Measurements from ENCODE around the gene PRMT9. TPM values are rescaled to one million over a fixed set of nuclear protein-coding genes. Genes with fewer than 3 reads are reported as not detected.
A peak's percentile ranks its signal among the peaks of the same experiment; 100 is the strongest.

Gene PRMT9
- 10 to 100 TPM; 11.9 to 12.0 TPM for total RNA-seq

DNA sequence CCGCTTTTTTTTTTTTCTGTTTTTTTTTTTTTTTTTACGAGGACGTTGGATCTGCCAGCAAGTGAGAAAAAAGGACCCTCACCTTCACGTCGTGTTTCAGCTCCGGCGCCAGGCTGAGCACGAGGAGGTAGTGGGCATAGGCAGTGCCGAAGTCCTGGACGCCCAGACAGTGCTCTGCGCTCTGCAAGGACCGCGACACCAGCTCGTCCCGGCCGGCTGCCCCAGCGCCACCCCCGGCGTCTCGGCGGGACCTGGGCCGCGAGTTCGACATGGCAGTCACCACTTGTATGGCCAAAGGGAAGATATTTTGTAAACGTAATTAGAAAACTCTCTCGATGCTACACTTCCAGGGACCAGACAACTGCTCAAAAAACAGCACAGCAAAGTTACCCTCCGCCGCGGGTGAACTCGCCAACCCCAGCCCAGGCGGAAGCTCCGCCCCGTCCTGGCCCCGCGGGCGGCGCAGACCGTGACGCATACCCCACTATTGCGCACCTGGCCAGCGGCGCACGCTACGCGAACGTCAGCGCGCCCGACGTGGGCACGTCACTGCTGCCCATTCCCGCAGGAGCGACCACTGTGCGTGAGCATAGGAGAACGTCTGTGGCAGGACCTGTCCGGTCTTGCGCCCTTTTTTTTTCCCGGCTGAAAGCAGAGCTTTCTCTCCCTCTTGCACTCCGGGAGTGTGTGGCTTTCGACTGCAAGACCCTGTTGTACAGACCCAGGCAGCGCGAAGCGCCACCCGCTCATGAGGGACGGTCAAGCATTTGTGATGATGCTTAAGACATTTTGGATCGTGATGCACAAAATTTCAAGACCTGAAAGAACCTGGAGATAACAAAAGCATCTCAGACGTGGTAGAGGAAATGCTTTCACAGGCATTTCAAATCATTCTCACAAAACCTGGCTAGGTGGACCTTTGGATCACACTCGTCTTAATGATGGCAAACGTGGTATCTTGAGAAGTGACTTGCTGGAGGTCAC, at the start of gene PRMT9:
PRMT9 (minus strand) TSS at position 447 of the 984 bp plus-strand sequence; CDS start at position 271, 176 bp downstream.
- Mint-ChIP-seq H3K27me3 (peaks cover 5% of the 10 kb centered on the region), H3K9me3 (ENCODE audit: low read depth) (no peaks in the 10 kb centered on the region), H3K4me1 (peaks cover 40% of the 10 kb centered on the region), H3K36me3 (peaks cover 13% of the 10 kb centered on the region), H3K4me3 (peak within 1 kb of the TSS; percentile 92), H3K27ac (peak within 1 kb of the TSS; percentile 92)
- DNase-seq (peak; percentile 93), ATAC-seq (peak; percentile 99)
- CTCF ChIA-PET: interaction anchor here (1.2 to 3.7 kb wide), 10 partner anchors 9 to 259 kb away, joined by 3 to 28 read pairs (median 6); partner anchors contain the start of genes ARHGAP10 and TMEM184C

DNA sequence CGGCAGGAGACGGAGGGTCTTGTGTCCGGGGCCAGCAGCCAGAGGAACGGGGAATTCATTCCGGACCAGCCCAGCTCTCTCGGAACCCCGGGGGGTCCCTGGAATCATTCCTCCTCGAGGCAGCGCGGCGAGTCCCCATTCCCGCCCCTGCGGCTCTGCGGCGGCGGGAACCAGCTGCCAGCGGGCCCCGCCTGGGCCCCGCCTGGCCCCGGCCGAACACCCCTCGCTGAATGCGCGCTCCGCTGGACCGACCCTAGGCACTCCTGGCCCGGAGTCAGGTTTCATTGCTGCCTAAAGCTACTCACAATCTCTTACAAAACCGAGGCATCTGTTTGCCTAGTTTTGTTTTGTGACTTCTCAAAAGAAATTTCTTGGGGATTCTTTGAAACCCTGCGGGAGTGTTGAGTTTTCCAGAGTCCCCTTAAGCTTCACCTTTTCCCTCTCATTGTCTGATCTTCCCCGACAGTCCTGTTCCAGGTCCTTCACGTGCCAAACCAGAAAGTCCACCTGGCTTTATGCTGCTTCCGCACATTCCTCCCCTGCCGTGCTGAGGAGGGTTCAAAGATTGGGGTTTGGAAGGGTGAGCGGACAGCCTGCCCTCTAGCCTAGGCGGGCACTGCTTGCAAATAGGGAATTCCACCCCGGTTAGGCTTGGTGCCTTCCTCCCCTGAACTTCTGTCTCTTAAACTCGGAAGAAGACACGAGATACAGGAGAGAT, 48.7 kb upstream of the PRMT9 start:
- Mint-ChIP-seq H3K27ac (peak overlapping the region; percentile 84), H3K9me3 (ENCODE audit: low read depth) (no peaks in the 10 kb centered on the region), H3K4me3 (peak overlapping the region; percentile 81), H3K36me3 (no peaks in the 10 kb centered on the region), H3K4me1 (peaks cover 50% of the 10 kb centered on the region), H3K27me3 (peaks cover 17% of the 10 kb centered on the region)
- ATAC-seq: peak; percentile 34
- CTCF ChIA-PET: interaction anchor here (0.8 to 2.9 kb wide), 18 partner anchors 7 to 214 kb away, joined by 3 to 43 read pairs (median 4); partner anchors contain the start of genes PRMT9 and TMEM184C
- no peak for DNase-seq

DNA sequence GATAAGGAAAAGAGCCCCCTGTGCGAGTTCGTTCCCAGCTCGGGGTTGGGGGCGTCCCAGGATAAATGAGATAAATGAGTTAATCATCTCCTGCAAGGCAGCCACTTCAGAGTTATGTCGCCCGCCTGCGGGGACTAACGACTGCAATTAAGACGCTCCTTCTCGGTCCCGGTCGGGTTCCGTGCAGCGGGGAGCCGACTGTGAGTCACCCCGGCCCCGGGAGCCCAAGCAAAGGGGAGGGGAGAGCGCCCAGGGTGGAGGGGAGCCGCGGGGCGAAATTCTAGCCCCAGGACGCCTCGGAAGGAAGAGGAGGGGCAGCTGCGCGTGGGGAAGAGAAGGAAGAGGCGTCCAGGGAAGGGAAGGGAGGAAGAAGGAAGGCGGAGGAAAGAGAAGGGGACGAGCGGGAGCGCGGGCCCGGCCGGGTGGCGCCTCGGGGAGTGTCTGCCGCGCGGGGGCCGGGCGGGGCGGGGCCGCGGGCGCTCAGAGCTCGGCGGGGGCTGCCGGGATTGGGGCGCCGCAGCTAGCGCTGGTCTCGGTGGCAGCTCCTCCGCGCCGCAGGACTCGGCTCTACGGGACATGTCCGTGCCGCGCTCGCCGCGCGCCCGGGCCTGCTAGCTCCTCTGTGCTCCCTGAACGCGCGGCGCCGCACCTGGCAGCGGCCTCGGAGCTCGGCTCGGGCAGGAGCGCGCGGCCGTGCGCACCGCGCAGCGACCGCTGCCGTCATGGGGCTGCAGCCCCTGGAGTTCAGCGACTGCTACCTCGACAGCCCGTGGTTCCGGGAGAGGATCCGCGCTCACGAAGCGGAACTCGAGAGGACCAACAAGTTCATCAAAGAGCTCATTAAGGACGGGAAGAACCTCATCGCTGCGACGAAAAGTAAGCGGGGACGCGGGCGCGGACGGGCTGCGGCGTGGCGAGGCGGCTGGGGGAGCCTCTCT, 47.9 kb upstream of the PRMT9 start, which contains the start of gene ARHGAP10:
ARHGAP10 (plus strand) TSS at position 509 of the 938 bp plus-strand sequence; CDS start at position 723, 214 bp downstream.
- CTCF ChIA-PET: interaction anchor here (0.8 to 2.9 kb wide), 19 partner anchors 8 to 213 kb away, joined by 3 to 43 read pairs (median 4); partner anchors contain the start of genes PRMT9 and TMEM184C
- Mint-ChIP-seq H3K4me1 (peaks cover 49% of the 10 kb centered on the region), H3K9me3 (ENCODE audit: low read depth) (no peaks in the 10 kb centered on the region), H3K4me3 (peak within 1 kb of the TSS; percentile 81), H3K27me3 (peaks cover 18% of the 10 kb centered on the region), H3K27ac (peak within 1 kb of the TSS; percentile 84), H3K36me3 (no peaks in the 10 kb centered on the region)
- ATAC-seq (peak; percentile 85), DNase-seq (peak; percentile 72)

DNA sequence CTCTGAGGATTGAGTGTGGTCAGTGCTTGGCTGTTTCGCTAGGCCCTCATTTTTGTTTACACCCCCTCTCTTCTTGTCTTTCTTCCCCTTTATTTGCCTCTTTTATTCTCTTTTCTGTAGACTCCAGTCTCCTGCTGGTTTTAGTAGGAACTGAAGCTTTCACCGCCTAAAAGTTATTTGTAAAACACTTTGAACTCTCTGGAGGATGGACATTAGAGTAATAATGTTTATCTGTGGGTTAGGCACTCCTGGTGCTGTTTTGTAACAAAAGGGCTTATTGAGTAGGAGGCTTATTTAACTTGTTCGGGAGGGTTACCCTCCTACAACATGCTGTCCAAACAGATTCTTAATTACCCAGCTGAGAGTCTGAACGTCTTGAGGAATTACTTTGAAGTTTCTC, 46.4 kb upstream of the PRMT9 start:
- no peak for DNase-seq
- peaks cover 18% of the 10 kb centered on the region for H3K27me3 Mint-ChIP-seq
- H3K4me3 Mint-ChIP-seq: no peak overlapping the region
- CTCF ChIA-PET: interaction anchor here (0.6 to 2.7 kb wide), 4 partner anchors 20 to 148 kb away, joined by 3 to 9 read pairs (median 3); partner anchors contain the start of gene PRMT9
- H3K36me3 Mint-ChIP-seq: no peaks in the 10 kb centered on the region
- ATAC-seq: no peak
- H3K4me1 Mint-ChIP-seq: peaks cover 34% of the 10 kb centered on the region
- no peak overlapping the region for H3K27ac Mint-ChIP-seq
- no peaks in the 10 kb centered on the region for H3K9me3 Mint-ChIP-seq (ENCODE audit: low read depth)

DNA sequence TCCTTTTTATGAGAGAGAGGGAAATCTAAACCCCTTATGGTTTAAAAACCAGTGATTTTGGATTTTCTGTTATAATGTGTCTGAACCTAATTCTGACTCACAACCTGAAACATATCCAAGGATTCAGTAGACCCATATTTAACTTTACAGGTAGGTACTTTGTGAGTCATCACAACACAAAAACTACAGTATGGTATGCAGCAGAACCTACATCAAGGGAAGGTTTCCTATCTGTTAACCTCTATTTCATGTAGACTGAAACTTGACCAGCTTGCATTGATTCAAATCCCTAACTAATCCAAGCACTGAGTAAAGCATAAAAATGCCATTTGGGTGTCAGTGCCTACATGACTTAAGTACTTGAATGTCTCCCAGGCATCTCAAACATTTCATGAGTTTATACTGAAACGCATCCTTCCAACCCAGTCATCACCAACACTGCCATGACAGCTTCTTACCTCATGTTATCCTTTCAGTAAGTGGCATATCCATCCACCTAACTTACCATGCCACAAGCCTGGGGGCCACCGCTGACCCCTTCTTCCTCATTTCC, 43.6 kb upstream of the PRMT9 start:
- no peak for DNase-seq
- H3K27ac Mint-ChIP-seq: no peak overlapping the region
- no peaks in the 10 kb centered on the region for H3K9me3 Mint-ChIP-seq (ENCODE audit: low read depth)
- CTCF ChIA-PET: interaction anchor here (1.9 kb wide), 1 partner anchor 139 kb away, joined by 7 read pairs; no protein-coding TSS in a partner anchor
- H3K27me3 Mint-ChIP-seq: peaks cover 20% of the 10 kb centered on the region
- no peaks in the 10 kb centered on the region for H3K36me3 Mint-ChIP-seq
- no peak for ATAC-seq
- H3K4me1 Mint-ChIP-seq: peaks cover 10% of the 10 kb centered on the region
- no peak overlapping the region for H3K4me3 Mint-ChIP-seq

DNA sequence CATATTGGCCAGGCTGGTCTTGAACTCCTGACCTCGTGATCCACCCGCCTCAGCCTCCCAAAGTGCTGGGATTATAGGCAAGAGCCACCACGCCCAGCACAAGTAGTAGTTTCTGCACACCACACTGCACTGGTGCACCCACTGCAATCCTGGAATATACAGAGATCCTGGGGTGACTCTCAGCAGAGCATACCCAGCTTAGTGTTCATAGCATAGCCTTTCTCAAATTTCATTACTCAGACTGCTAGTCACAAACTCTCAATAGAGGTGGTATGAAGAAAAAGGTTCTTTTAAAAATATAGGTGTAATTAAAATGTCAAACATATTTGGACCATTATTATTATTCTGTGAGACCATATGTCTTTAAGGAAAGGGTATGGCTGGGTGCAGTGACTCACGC, 41.7 kb upstream of the PRMT9 start:
- Mint-ChIP-seq H3K4me3 (no peak overlapping the region), H3K36me3 (no peaks in the 10 kb centered on the region), H3K4me1 (peaks cover 3% of the 10 kb centered on the region), H3K9me3 (ENCODE audit: low read depth) (no peaks in the 10 kb centered on the region), H3K27ac (no peak overlapping the region), H3K27me3 (peaks cover 20% of the 10 kb centered on the region)
- DNase-seq: no peak
- no peak for ATAC-seq
- CTCF ChIA-PET: interaction anchor here (3.0 kb wide), 1 partner anchor 141 kb away, joined by 11 read pairs; no protein-coding TSS in a partner anchor

DNA sequence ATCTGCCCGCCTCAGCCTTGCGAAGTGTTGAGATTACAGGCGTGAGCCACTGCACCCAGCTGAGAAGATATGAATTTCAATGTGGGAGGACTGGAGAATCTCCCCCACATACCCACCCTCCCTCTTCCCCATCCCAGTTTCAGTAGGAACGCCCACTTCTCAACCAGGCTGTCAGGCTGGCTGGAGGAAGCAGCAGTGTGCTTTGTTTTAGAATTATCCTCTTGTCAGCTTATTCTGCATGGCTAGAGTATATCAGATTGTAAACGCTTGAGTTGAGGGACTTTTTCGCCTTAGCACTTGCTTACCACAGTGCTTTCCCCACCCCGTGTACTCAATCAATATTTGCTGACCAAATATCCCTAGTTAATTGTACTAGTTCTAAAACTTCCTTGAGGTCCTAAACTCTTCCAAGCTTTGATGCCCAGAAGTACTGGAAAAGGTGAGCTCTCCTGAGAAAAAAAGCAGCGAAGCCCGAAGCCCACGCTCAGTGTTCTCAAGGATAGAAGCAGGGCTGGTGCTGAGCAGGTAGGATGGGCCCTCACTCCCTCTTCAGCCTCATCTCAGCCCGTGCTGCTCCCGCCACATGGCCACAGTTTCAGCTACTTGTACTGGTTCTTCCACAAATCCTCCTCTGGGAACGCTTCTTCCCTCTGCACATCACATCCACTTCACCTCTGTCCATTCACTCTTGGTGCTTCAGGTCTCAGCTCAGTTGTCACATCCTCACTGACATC, 40.7 kb upstream of the PRMT9 start:
- Mint-ChIP-seq H3K27me3 (peaks cover 16% of the 10 kb centered on the region), H3K4me3 (no peak overlapping the region), H3K4me1 (no peaks in the 10 kb centered on the region), H3K36me3 (no peaks in the 10 kb centered on the region), H3K27ac (no peak overlapping the region), H3K9me3 (ENCODE audit: low read depth) (no peaks in the 10 kb centered on the region)
- CTCF ChIA-PET: interaction anchor here (3.0 kb wide), 1 partner anchor 142 kb away, joined by 11 read pairs; no protein-coding TSS in a partner anchor
- DNase-seq: no peak
- ATAC-seq: no peak

DNA sequence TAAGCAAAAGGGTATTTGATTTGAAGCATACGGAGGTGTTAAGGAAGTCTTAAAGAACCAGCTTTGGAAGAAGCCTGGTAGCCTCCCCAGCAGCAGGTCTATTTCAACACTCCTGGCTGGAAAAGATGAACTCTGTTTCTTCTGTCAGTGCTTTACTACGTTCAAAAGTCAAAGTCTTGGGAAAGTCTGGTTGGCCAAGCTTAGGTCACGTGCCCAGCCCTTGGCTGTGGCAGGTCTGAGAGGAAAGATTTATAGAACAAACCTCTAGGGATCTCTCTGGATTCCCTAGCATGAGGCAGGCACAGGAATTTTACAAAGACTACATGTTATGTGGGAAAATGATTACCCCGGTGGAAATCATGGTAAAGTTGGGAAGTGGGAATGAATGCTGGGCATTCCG, 39.4 kb upstream of the PRMT9 start:
- Mint-ChIP-seq H3K4me1 (no peaks in the 10 kb centered on the region), H3K36me3 (no peaks in the 10 kb centered on the region), H3K9me3 (ENCODE audit: low read depth) (no peaks in the 10 kb centered on the region), H3K27ac (no peak overlapping the region), H3K4me3 (no peak overlapping the region), H3K27me3 (peaks cover 11% of the 10 kb centered on the region)
- CTCF ChIA-PET: interaction anchor here (3.0 kb wide), 1 partner anchor 143 kb away, joined by 11 read pairs; no protein-coding TSS in a partner anchor
- DNase-seq: no peak
- ATAC-seq: no peak

DNA sequence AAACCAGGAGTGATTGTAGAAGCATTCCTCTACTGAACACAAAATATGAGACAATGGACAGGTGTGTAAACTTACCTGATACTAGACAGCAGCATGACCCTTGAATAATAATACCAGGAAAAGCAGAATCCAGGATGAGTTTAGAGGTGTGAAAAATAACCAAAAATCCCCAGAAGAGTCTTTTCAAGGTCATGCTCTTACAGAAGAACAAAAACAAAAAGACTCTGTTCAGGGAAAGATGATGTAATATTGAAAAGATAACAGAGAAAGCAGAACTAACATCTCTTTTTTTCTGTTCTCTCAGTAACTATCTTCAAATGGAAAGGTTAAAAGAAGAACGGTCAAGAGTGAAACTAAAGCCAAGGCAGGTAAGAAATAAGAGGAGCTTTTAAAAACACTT, 33.9 kb upstream of the PRMT9 start:
- Mint-ChIP-seq H3K9me3 (ENCODE audit: low read depth) (no peaks in the 10 kb centered on the region), H3K27me3 (peaks cover 20% of the 10 kb centered on the region), H3K36me3 (peaks cover 1% of the 10 kb centered on the region), H3K4me1 (peaks cover 9% of the 10 kb centered on the region), H3K27ac (no peak overlapping the region), H3K4me3 (no peak overlapping the region)
- DNase-seq (no peak), ATAC-seq (no peak)
- CTCF ChIA-PET: interaction anchor here (1.9 kb wide), 2 partner anchors 9 to 148 kb away, joined by 5 to 14 read pairs; no protein-coding TSS in a partner anchor

DNA sequence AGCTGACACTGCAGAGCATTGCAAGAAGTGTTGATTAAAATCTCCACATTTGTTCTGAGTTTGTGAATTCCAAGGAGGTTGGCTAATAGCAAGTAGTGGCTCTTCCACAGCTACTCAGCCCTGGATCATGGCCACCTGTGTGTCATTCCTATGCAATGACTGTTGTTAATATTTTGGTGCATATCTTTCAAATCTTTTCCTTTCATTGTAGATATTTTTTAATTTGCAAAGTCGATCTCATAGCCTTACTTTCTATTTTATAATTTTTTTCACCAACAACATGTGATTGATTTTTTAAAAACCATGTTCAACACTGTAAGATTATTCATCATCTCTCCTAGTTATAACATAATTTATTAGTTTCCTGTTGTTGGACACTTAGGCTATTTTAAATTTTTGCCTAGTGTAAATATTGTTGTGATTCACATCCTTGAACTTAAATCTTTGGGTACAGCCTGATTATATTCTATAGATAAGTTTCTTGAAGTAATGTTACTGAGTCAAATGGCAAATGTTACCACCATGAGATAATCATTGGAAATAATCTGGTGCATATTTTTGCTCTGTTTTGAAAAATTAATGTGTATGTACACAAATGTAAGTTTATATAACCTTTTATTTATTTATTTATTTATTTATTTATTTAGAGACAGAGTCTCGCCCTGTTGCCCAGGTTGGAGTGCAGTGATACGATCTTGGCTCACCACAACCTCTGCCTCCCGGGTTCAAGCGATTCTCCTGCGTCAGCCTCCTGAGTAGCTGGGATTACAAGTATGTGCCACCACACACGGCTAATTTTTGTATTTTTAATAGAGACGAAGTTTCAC, 30.8 kb upstream of the PRMT9 start:
- CTCF ChIA-PET: interaction anchor here (1.4 kb wide), 1 partner anchor 17 kb away, joined by 4 read pairs; the partner anchor contains the start of gene ARHGAP10
- Mint-ChIP-seq H3K9me3 (ENCODE audit: low read depth) (no peaks in the 10 kb centered on the region), H3K27me3 (peaks cover 24% of the 10 kb centered on the region), H3K27ac (no peak overlapping the region), H3K4me3 (no peak overlapping the region), H3K36me3 (peaks cover 1% of the 10 kb centered on the region), H3K4me1 (peaks cover 12% of the 10 kb centered on the region)
- DNase-seq (no peak), ATAC-seq (no peak)

DNA sequence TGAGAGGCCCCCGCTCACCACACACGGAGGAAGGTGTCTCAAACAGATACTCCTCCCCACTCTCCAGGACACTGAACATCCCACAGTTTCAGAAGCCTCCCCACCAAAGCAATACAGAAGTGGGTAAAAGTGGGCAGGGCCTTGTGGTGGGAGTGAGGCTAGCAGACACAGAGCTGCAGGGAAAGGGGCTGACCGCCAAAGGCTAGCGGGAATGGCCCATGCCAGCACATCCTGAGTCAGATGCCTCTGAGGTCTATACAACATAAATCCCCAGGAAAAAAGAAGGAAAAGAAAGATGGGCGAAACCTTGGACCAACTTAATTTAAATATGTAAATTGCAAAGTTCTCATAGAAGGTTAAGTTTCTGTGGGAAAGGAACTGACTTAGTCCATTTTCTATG, 26.0 kb upstream of the PRMT9 start:
- Mint-ChIP-seq H3K9me3 (ENCODE audit: low read depth) (no peaks in the 10 kb centered on the region), H3K4me1 (peaks cover 17% of the 10 kb centered on the region), H3K27me3 (peaks cover 12% of the 10 kb centered on the region), H3K4me3 (no peak overlapping the region), H3K27ac (no peak overlapping the region), H3K36me3 (no peaks in the 10 kb centered on the region)
- CTCF ChIA-PET: interaction anchor here (0.7 to 4.6 kb wide), 6 partner anchors 19 to 180 kb away, joined by 3 to 82 read pairs (median 4); partner anchors contain the start of genes ARHGAP10 and PRMT9
- no peak for ATAC-seq
- DNase-seq: no peak

All from activated CD8-positive, alpha-beta memory T cell treated with anti-CD3 and anti-CD28 coated beads, Interleukin-2, amount 10 ng/mL, durations not matched to agents 7 days and 5 days (primary cell).